GM12891 (cell line): ENCODE results near the gene CTBP2.

ENCODE experiments used
- PAX5 ChIP-seq: IDR thresholded peaks from 2 replicates; pipeline ENCODE4 v1.6.1; 2011; ENCODE audit warnings: low read length, moderate library complexity, mild to moderate bottlenecking; ENCODE audit not compliant: insufficient read depth, severe bottlenecking
- POLR2A ChIP-seq: IDR thresholded peaks from 2 replicates; pipeline ENCODE4 v1.6.1; 2011; ENCODE audit warnings: low read depth, low read length, control low read depth
- POLR2AphosphoS5 ChIP-seq: IDR thresholded peaks from 2 replicates; pipeline ENCODE4 v1.6.1; 2011; ENCODE audit warnings: low read depth, low read length, control low read depth
- SPI1 ChIP-seq: IDR thresholded peaks from 2 replicates; pipeline ENCODE4 v1.6.1; 2011; ENCODE audit warnings: low read depth, low read length, control low read depth
- TAF1 ChIP-seq: IDR thresholded peaks from 2 replicates; pipeline ENCODE4 v1.6.1; 2011; ENCODE audit warnings: low read depth, low read length, control low read depth

- TF ChIP-seq POLR2A (no peak), POLR2AphosphoS5 (no peak), PAX5 (no peak), SPI1 (no peak), TAF1 (no peak)
Observed at GRCh38 chr10:125004571-125005311, 155.6 kb downstream of the CTBP2 start.
